PFSK-1 (cell line): ENCODE data around the gene TNNI3K.

Source experiments
- FOXP2 ChIP-seq: optimal IDR thresholded peaks from 2 replicates; pipeline ENCODE3; 2011; ENCODE audit warnings: borderline replicate concordance, control low read depth, inconsistent platforms; ENCODE audit not compliant: insufficient read depth; ENCODE audit errors: extremely low read length, extremely low read depth
- POLR2AphosphoS5 ChIP-seq: IDR thresholded peaks from 2 replicates; pipeline ENCODE4 v1.6.1; 2012; ENCODE audit warnings: low read depth, mild to moderate bottlenecking, control low read depth, low read length, moderate library complexity
- TAF1 ChIP-seq: IDR thresholded peaks from 2 replicates; pipeline ENCODE4 v1.6.1; 2012; ENCODE audit warnings: low read length, control low read depth, borderline replicate concordance; ENCODE audit not compliant: insufficient read depth
- TF ChIP-seq, protein P1 (sequence below), 2 experiments: IDR thresholded peaks; 2 replicates each; pipeline versions ENCODE4 v1.6.1 to v1.8.0; 2011 to 2012; ENCODE audit warnings: low read depth in 2 of 2, low read length in 2 of 2, control low read depth in 1 of 2, inconsistent platforms in 1 of 2, mild to moderate bottlenecking in 1 of 2, moderate library complexity in 1 of 2; ENCODE audit not compliant: insufficient read depth in 1 of 2

- TF ChIP-seq, protein P1, sequence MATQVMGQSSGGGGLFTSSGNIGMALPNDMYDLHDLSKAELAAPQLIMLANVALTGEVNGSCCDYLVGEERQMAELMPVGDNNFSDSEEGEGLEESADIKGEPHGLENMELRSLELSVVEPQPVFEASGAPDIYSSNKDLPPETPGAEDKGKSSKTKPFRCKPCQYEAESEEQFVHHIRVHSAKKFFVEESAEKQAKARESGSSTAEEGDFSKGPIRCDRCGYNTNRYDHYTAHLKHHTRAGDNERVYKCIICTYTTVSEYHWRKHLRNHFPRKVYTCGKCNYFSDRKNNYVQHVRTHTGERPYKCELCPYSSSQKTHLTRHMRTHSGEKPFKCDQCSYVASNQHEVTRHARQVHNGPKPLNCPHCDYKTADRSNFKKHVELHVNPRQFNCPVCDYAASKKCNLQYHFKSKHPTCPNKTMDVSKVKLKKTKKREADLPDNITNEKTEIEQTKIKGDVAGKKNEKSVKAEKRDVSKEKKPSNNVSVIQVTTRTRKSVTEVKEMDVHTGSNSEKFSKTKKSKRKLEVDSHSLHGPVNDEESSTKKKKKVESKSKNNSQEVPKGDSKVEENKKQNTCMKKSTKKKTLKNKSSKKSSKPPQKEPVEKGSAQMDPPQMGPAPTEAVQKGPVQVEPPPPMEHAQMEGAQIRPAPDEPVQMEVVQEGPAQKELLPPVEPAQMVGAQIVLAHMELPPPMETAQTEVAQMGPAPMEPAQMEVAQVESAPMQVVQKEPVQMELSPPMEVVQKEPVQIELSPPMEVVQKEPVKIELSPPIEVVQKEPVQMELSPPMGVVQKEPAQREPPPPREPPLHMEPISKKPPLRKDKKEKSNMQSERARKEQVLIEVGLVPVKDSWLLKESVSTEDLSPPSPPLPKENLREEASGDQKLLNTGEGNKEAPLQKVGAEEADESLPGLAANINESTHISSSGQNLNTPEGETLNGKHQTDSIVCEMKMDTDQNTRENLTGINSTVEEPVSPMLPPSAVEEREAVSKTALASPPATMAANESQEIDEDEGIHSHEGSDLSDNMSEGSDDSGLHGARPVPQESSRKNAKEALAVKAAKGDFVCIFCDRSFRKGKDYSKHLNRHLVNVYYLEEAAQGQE (IDR thresholded peaks at IDR 0.05; ENCODE audit: insufficient read depth in 1 of 2, low read depth in 2 of 2, low read length in 2 of 2) = no peak
- no peak for TF ChIP-seq POLR2AphosphoS5
- no peak for TF ChIP-seq FOXP2
- no peak for TF ChIP-seq TAF1
Measured at GRCh38 chr1:74266001-74266400, 30.8 kb downstream of the TNNI3K start.
